Peyer's patch (tissue), 4 donors: ENCODE results near the gene CDC25B. TPM values are rescaled to one million over a fixed set of nuclear protein-coding genes. Genes with fewer than 3 reads are reported as not detected.

Source experiments
- DNase-seq, 3 donors: peaks; one replicate each; pipeline ENCODE4 v3.0.0-alpha.2; 2017 to 2019
- H3K27ac ChIP-seq, 4 donors: fragments of 200-600 bp; sonication (generic); one replicate each; pipeline ENCODE4 v1.5.1; 2016 to 2019
- H3K27me3 ChIP-seq, 2 donors: fragments of 200-600 bp; sonication (generic); one replicate each; pipeline ENCODE4 v1.5.1; 2019
- H3K36me3 ChIP-seq, 3 donors: fragments of 200-600 bp; sonication (generic); one replicate each; pipeline ENCODE4 v1.5.1; 2016 to 2019
- H3K4me1 ChIP-seq, 4 donors: fragments of 200-600 bp; sonication (generic); one replicate each; pipeline ENCODE4 v1.5.1; 2016 to 2019
- H3K4me3 ChIP-seq, 4 donors: fragments of 200-600 bp; sonication (generic); 1 replicate in 3 of 4; 2 replicates in 1 of 4; pipeline ENCODE4 v1.5.1; 2016 to 2019; ENCODE audit warnings: mild to moderate bottlenecking in 1 of 4
- H3K9me3 ChIP-seq, 4 donors: fragments of 200-600 bp; sonication (generic); one replicate each; pipeline ENCODE4 v1.5.1; 2016 to 2019; ENCODE audit warnings: mild to moderate bottlenecking in 1 of 4
- CTCF ChIP-seq, 6 experiments: fragments of 450-650 bp in 4 of 6; fragments of 200-600 bp in 2 of 6; sonication (generic) in 1 of 6; IDR thresholded peaks; one replicate each; pipeline ENCODE4 v1.5.1; 2017 to 2019; ENCODE audit warnings: antibody characterized with exemption in 6 of 6, mild to moderate bottlenecking in 3 of 6, moderate library complexity in 1 of 6
- POLR2A ChIP-seq, 2 donors: fragments of 450-650 bp; IDR thresholded peaks; one replicate each; pipeline ENCODE4 v1.5.1; 2017; ENCODE audit warnings: antibody characterized with exemption in 2 of 2, mild to moderate bottlenecking in 2 of 2, moderate library complexity in 2 of 2
- total RNA-seq, 4 donors: library from RNA; depleted of rRNA; stranded (reverse); fragments of >200 nt; gene quantifications; one replicate each; pipeline ENCODE4 v1.1.0, GENCODE V29; 2016

CDC25B gene
- total RNA-seq, 4 donors from 2014 or later: 14.2 to 202 (median 34.1) TPM

GRCh38 chr20:3768342-3769130 is 27.6 kb upstream of the CDC25B start:
- H3K27me3 ChIP-seq: no peaks in the 10 kb centered on the region
- no peaks in the 10 kb centered on the region for H3K36me3 ChIP-seq
- H3K4me1 ChIP-seq: peaks cover 0 to 33% (median 9%) of the 10 kb centered on the region in 4 donors
- peak overlapping the region; percentile 87 to 94 (median 92) for H3K27ac ChIP-seq
- DNase-seq: peak; percentile 80 to 90 (median 81)
- H3K4me3 ChIP-seq: peak overlapping the region; percentile 52 to 91 (median 67)
- H3K9me3 ChIP-seq: no peaks in the 10 kb centered on the region
- peak in 5 of 6 experiments; percentile 50 to 57 (median 54) for TF ChIP-seq CTCF (IDR thresholded peaks at IDR 0.05)
- no peak for TF ChIP-seq POLR2A (IDR thresholded peaks at IDR 0.05)

- TF ChIP-seq CTCF (IDR thresholded peaks at IDR 0.05) (no peak), POLR2A (IDR thresholded peaks at IDR 0.05) (no peak)
- Histone ChIP-seq H3K27ac (no peak overlapping the region), H3K36me3 (no peaks in the 10 kb centered on the region), H3K27me3 (no peaks in the 10 kb centered on the region), H3K4me1 (peaks cover 0 to 15% (median 7%) of the 10 kb centered on the region in 4 donors), H3K4me3 (no peak overlapping the region), H3K9me3 (no peaks in the 10 kb centered on the region)
- no peak for DNase-seq
These were observed 24.5 kb upstream of the CDC25B start for GRCh38 chr20:3771552-3772058.

- Histone ChIP-seq H3K27me3 (no peaks in the 10 kb centered on the region), H3K27ac (no peak overlapping the region), H3K4me1 (peaks cover 4 to 20% (median 6%) of the 10 kb centered on the region in 4 donors), H3K36me3 (no peaks in the 10 kb centered on the region), H3K4me3 (no peak overlapping the region), H3K9me3 (no peaks in the 10 kb centered on the region)
- no peak for DNase-seq
- TF ChIP-seq POLR2A (IDR thresholded peaks at IDR 0.05) (no peak), CTCF (IDR thresholded peaks at IDR 0.05) (no peak)
These were observed 20.5 kb upstream of the CDC25B start for GRCh38 chr20:3775457-3776108.

GRCh38 chr20:3777381-3777715 is 18.8 kb upstream of the CDC25B start:
- Histone ChIP-seq H3K4me3 (peak overlapping the region; percentile 34 to 59 (median 56)), H3K27me3 (no peaks in the 10 kb centered on the region), H3K27ac (peak overlapping the region in 1 of 4 donors; percentile 69), H3K9me3 (no peaks in the 10 kb centered on the region), H3K4me1 (peaks cover 4 to 29% (median 11%) of the 10 kb centered on the region in 4 donors), H3K36me3 (no peaks in the 10 kb centered on the region)
- DNase-seq: peak in 1 of 3 donors; percentile 37
- no peak for TF ChIP-seq POLR2A (IDR thresholded peaks at IDR 0.05)
- TF ChIP-seq CTCF (IDR thresholded peaks at IDR 0.05): no peak

- H3K27ac ChIP-seq: peak overlapping the region in 1 of 4 donors; percentile 69
- peak overlapping the region; percentile 34 to 59 (median 56) for H3K4me3 ChIP-seq
- H3K4me1 ChIP-seq: peaks cover 4 to 30% (median 11%) of the 10 kb centered on the region in 4 donors
- H3K36me3 ChIP-seq: no peaks in the 10 kb centered on the region
- DNase-seq: peak; percentile 69 to 83 (median 70)
- no peaks in the 10 kb centered on the region for H3K27me3 ChIP-seq
- peak in 2 of 6 experiments; percentile 2 to 8 for TF ChIP-seq CTCF (IDR thresholded peaks at IDR 0.05)
- no peak for TF ChIP-seq POLR2A (IDR thresholded peaks at IDR 0.05)
- no peaks in the 10 kb centered on the region for H3K9me3 ChIP-seq
These were observed 18.1 kb upstream of the CDC25B start for GRCh38 chr20:3777716-3778629.
